ENCODE results near the gene NREP. TPM values are rescaled to one million over a fixed set of nuclear protein-coding genes. Genes with fewer than 3 reads are reported as not detected.

Gene NREP
- total and polyA plus RNA-seq, 10 of the 15 experiments (the other 5 are each of a cell fraction or from before 2014, with no cell fraction given), result 20.6 to 117 (median 32.2) TPM

DNA sequence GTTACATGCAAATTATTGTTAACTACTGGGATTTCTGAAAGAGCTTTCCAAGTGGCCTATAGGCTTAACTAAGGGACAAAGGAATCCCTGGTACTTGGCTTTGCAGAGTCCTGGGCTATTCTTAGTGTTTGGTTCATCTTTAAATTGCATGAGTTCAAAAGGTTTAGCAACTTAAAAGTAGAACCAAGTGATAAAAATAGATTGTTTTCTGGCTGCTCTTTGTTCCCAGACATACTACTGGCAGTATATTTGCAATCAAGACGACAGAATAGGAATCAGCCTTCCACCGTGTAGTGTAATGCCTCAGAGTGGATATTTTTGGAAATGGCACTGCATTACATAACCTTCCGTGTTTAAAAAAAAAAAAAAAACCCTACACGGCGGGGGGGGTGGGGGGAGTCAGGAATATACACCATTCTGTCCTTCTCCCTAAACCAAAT is 1.0 kb downstream of the NREP start (continued):
- TF ChIP-seq, protein P1, sequence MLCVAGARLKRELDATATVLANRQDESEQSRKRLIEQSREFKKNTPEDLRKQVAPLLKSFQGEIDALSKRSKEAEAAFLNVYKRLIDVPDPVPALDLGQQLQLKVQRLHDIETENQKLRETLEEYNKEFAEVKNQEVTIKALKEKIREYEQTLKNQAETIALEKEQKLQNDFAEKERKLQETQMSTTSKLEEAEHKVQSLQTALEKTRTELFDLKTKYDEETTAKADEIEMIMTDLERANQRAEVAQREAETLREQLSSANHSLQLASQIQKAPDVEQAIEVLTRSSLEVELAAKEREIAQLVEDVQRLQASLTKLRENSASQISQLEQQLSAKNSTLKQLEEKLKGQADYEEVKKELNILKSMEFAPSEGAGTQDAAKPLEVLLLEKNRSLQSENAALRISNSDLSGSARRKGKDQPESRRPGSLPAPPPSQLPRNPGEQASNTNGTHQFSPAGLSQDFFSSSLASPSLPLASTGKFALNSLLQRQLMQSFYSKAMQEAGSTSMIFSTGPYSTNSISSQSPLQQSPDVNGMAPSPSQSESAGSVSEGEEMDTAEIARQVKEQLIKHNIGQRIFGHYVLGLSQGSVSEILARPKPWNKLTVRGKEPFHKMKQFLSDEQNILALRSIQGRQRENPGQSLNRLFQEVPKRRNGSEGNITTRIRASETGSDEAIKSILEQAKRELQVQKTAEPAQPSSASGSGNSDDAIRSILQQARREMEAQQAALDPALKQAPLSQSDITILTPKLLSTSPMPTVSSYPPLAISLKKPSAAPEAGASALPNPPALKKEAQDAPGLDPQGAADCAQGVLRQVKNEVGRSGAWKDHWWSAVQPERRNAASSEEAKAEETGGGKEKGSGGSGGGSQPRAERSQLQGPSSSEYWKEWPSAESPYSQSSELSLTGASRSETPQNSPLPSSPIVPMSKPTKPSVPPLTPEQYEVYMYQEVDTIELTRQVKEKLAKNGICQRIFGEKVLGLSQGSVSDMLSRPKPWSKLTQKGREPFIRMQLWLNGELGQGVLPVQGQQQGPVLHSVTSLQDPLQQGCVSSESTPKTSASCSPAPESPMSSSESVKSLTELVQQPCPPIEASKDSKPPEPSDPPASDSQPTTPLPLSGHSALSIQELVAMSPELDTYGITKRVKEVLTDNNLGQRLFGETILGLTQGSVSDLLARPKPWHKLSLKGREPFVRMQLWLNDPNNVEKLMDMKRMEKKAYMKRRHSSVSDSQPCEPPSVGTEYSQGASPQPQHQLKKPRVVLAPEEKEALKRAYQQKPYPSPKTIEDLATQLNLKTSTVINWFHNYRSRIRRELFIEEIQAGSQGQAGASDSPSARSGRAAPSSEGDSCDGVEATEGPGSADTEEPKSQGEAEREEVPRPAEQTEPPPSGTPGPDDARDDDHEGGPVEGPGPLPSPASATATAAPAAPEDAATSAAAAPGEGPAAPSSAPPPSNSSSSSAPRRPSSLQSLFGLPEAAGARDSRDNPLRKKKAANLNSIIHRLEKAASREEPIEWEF (IDR thresholded peaks at IDR 0.05; ENCODE audit: insufficient replicate concordance, low read depth, low read length), result no peak
- TF ChIP-seq, protein P2, sequence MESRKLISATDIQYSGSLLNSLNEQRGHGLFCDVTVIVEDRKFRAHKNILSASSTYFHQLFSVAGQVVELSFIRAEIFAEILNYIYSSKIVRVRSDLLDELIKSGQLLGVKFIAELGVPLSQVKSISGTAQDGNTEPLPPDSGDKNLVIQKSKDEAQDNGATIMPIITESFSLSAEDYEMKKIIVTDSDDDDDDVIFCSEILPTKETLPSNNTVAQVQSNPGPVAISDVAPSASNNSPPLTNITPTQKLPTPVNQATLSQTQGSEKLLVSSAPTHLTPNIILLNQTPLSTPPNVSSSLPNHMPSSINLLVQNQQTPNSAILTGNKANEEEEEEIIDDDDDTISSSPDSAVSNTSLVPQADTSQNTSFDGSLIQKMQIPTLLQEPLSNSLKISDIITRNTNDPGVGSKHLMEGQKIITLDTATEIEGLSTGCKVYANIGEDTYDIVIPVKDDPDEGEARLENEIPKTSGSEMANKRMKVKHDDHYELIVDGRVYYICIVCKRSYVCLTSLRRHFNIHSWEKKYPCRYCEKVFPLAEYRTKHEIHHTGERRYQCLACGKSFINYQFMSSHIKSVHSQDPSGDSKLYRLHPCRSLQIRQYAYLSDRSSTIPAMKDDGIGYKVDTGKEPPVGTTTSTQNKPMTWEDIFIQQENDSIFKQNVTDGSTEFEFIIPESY (IDR thresholded peaks at IDR 0.05), result no peak
- TF ChIP-seq SREBF2 (IDR thresholded peaks at IDR 0.05; ENCODE audit: low read length), result no peak
- TF ChIP-seq EED (IDR thresholded peaks at IDR 0.05; ENCODE audit: low read depth), result no peak
- no peak for TF ChIP-seq ZSCAN29 (IDR thresholded peaks at IDR 0.05)
- no peak for TF ChIP-seq ESRRA (IDR thresholded peaks at IDR 0.05; ENCODE audit: low read length)
- TF ChIP-seq BCL11A (IDR thresholded peaks at IDR 0.05; ENCODE audit: low read depth, low read length), result no peak
- TF ChIP-seq RFX5 (IDR thresholded peaks at IDR 0.05; ENCODE audit: low read depth, low read length), result no peak
- no peak for TF ChIP-seq SIN3A (IDR thresholded peaks at IDR 0.05; ENCODE audit: low read depth, low read length)
- no peak for TF ChIP-seq FOXM1 (IDR thresholded peaks at IDR 0.05; ENCODE audit: low read depth, low read length)
- no peak for TF ChIP-seq ZNF217 (IDR thresholded peaks at IDR 0.05)
- TF ChIP-seq KAT2A (conservative IDR thresholded peaks at IDR 0.05; ENCODE audit: control insufficient read depth, low read depth, low read length), result no peak
- TF ChIP-seq CBX5 (IDR thresholded peaks at IDR 0.05; ENCODE audit: low read depth), result no peak
- no peak for TF ChIP-seq TCF3 (IDR thresholded peaks at IDR 0.05; ENCODE audit: borderline replicate concordance, insufficient read depth, low read depth, low read length)
- TF ChIP-seq RB1 (IDR thresholded peaks at IDR 0.05; ENCODE audit: borderline replicate concordance), result no peak
- TF ChIP-seq, protein P3, sequence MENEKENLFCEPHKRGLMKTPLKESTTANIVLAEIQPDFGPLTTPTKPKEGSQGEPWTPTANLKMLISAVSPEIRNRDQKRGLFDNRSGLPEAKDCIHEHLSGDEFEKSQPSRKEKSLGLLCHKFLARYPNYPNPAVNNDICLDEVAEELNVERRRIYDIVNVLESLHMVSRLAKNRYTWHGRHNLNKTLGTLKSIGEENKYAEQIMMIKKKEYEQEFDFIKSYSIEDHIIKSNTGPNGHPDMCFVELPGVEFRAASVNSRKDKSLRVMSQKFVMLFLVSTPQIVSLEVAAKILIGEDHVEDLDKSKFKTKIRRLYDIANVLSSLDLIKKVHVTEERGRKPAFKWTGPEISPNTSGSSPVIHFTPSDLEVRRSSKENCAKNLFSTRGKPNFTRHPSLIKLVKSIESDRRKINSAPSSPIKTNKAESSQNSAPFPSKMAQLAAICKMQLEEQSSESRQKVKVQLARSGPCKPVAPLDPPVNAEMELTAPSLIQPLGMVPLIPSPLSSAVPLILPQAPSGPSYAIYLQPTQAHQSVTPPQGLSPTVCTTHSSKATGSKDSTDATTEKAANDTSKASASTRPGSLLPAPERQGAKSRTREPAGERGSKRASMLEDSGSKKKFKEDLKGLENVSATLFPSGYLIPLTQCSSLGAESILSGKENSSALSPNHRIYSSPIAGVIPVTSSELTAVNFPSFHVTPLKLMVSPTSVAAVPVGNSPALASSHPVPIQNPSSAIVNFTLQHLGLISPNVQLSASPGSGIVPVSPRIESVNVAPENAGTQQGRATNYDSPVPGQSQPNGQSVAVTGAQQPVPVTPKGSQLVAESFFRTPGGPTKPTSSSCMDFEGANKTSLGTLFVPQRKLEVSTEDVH (IDR thresholded peaks at IDR 0.05; ENCODE audit: low read depth, partially characterized antibody), result peak; percentile 36
- no peak for TF ChIP-seq SMARCA5 (IDR thresholded peaks at IDR 0.05)
- TF ChIP-seq KLF5 (IDR thresholded peaks at IDR 0.05; ENCODE audit: partially characterized antibody), result no peak
- TF ChIP-seq ASH2L (IDR thresholded peaks at IDR 0.05; ENCODE audit: borderline replicate concordance, low read depth), result no peak
- TF ChIP-seq TARDBP (IDR thresholded peaks at IDR 0.05; ENCODE audit: borderline replicate concordance), result no peak
- no peak for TF ChIP-seq TBL1XR1 (IDR thresholded peaks at IDR 0.05; ENCODE audit: low read depth, low read length)
- TF ChIP-seq CHD2 (IDR thresholded peaks at IDR 0.05; ENCODE audit: borderline replicate concordance, low read depth, low read length), result no peak
- no peak for TF ChIP-seq TCF7 (IDR thresholded peaks at IDR 0.05; ENCODE audit: borderline replicate concordance)
- TF ChIP-seq EZH2 (IDR thresholded peaks at IDR 0.05; ENCODE audit: borderline replicate concordance, control insufficient read depth, low read depth, low read length), result no peak

Data from GM12878 (cell line).